Activated B cell treated with CpG ODN at 0.5 μM for 24 hours (primary cell): ENCODE data around the gene SPATA9. TPM values are rescaled to one million over a fixed set of nuclear protein-coding genes. Genes with fewer than 3 reads are reported as not detected.

Experiments
- ATAC-seq: fragments of 200-7000 bp; cut with Tn5 transposase; one replicate; pipeline ENCODE4 v1.10.0; 2021; ENCODE audit warnings: low read depth, mild to moderate bottlenecking, moderate library complexity
- CTCF ChIA-PET: fragments of 350-600 bp; sonication (Branson Sonifier 250); formaldehyde crosslinking; loops from one replicate; lab custom pipeline; 2021; ENCODE audit warnings: antibody characterized with exemption; lab: Charles Lee
- POLR2A ChIA-PET: fragments of 350-600 bp; sonication (Branson Sonifier 250); formaldehyde crosslinking; loops from one replicate; lab custom pipeline; 2021; ENCODE audit warnings: antibody characterized with exemption; lab: Charles Lee
- DNase-seq: peaks from one replicate; pipeline ENCODE4 v3.0.0; 2022
- H3K27ac Mint-ChIP-seq: one replicate; pipeline ENCODE4 v1.8.0; 2020; ENCODE audit warnings: mixed read lengths
- H3K27me3 Mint-ChIP-seq: one replicate; pipeline ENCODE4 v1.8.0; 2021; ENCODE audit warnings: mixed read lengths
- H3K36me3 Mint-ChIP-seq: one replicate; pipeline ENCODE4 v1.8.0; 2021; ENCODE audit warnings: low read depth, mixed read lengths
- H3K4me1 Mint-ChIP-seq: one replicate; pipeline ENCODE4 v1.8.0; 2021; ENCODE audit warnings: mixed read lengths
- H3K4me3 Mint-ChIP-seq: one replicate; pipeline ENCODE4 v1.8.0; 2020; ENCODE audit warnings: mild to moderate bottlenecking, mixed read lengths
- H3K9me3 Mint-ChIP-seq: one replicate; pipeline ENCODE4 v1.8.0; 2020; ENCODE audit warnings: mixed read lengths
- CTCF ChIP-seq: fragments of 200-600 bp; IDR thresholded peaks from one replicate; pipeline ENCODE4 v1.8.0; 2022; ENCODE audit warnings: antibody characterized with exemption, mild to moderate bottlenecking
- intact Hi-C: fragments of 100-400 bp; cut with micrococcal nuclease; formaldehyde crosslinking; loops from one replicate; pipeline ENCODE4 v1.15.1; 2024
- total RNA-seq: library from RNA; stranded (reverse); gene quantifications from 2 replicates; pipeline ENCODE4 v1.2.3, GENCODE V29; 2022

Gene SPATA9
- total RNA-seq, 1 donor from 2014 or later = not detected

DNA sequence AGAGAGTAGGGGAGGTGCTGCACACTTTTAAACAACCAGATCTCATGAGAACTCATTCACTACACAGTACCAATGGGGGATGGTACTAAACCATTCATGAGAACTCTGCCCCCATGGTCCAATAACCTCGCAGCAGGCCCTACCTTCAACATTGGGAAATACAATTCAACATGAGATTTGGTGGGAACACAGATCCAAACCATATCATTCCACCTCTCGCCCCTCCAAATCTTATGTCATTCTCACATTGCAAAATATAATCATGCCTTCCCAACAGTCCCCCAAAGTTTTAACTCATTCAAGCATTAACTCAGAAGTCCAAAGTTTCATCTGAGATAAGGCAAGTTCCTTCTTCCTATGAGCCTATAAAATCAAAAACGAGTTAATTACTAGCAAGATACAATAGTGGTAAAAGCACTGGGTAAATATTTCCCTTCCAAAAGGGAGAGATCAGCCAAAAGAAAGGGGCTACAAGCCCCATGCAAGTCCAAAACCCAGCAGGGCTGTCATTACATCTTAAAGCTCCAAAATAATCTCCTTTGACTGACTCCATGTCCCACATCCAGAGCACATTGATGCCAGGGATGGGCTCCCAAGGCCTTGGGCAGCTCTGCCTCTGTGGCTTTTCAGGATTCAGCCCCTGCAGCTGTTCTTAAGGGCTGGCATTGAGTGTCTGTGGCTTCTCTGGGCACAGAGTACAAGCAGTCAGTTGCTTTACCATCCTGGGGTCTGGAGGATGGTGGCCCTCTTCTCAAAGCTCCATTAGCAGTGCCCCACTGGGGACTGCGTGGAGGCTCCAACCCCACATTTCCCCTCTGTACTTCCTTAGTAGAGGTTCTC lies 54.6 kb downstream of the SPATA9 start:
- no peaks in the 10 kb centered on the region for H3K27me3 Mint-ChIP-seq
- peaks cover 11% of the 10 kb centered on the region for H3K9me3 Mint-ChIP-seq
- ChIA-PET POLR2A (no interaction called here), CTCF (no interaction called here)
- intact Hi-C loops = no loop called here
- DNase-seq = no peak
- no peak overlapping the region for H3K27ac Mint-ChIP-seq
- peaks cover 10% of the 10 kb centered on the region for H3K4me1 Mint-ChIP-seq
- no peak for TF ChIP-seq CTCF
- H3K4me3 Mint-ChIP-seq = no peak overlapping the region
- H3K36me3 Mint-ChIP-seq = no peaks in the 10 kb centered on the region
- ATAC-seq = no peak

- Mint-ChIP-seq H3K9me3 (peaks cover 2% of the 10 kb centered on the region), H3K4me3 (no peak overlapping the region), H3K27me3 (no peaks in the 10 kb centered on the region), H3K27ac (no peak overlapping the region), H3K4me1 (peaks cover 14% of the 10 kb centered on the region), H3K36me3 (no peaks in the 10 kb centered on the region)
- CTCF ChIA-PET = no interaction called here
- DNase-seq (no peak), ATAC-seq (no peak)
- POLR2A ChIA-PET = no interaction called here
- TF ChIP-seq CTCF = no peak
- intact Hi-C loops = no loop called here
Observed at GRCh38 chr5:95626701-95627100, 56.1 kb downstream of the SPATA9 start.

- Mint-ChIP-seq H3K27ac (no peak overlapping the region), H3K36me3 (no peaks in the 10 kb centered on the region), H3K9me3 (no peaks in the 10 kb centered on the region), H3K4me3 (no peak overlapping the region), H3K27me3 (no peaks in the 10 kb centered on the region), H3K4me1 (peaks cover 21% of the 10 kb centered on the region)
- ATAC-seq = no peak
- intact Hi-C loops = no loop called here
- ChIA-PET POLR2A (interaction anchor here (2.5 kb wide), 1 partner anchor 7 kb away, joined by 8 read pairs; no protein-coding TSS in a partner anchor), CTCF (no interaction called here)
- no peak for TF ChIP-seq CTCF
- no peak for DNase-seq
Observed at GRCh38 chr5:95624368-95624767, 58.4 kb downstream of the SPATA9 start.

- Mint-ChIP-seq H3K36me3 (no peaks in the 10 kb centered on the region), H3K4me3 (no peak overlapping the region), H3K27me3 (no peaks in the 10 kb centered on the region), H3K9me3 (no peaks in the 10 kb centered on the region), H3K4me1 (peaks cover 24% of the 10 kb centered on the region), H3K27ac (no peak overlapping the region)
- DNase-seq (no peak), ATAC-seq (no peak)
- ChIA-PET POLR2A (interaction anchor here (2.5 to 2.6 kb wide), 2 partner anchors 8 to 23 kb away, joined by 8 to 20 read pairs; partner anchors contain the start of gene RFESD), CTCF (interaction anchor here (0.6 kb wide), 1 partner anchor 161 kb away, joined by 3 read pairs; no protein-coding TSS in a partner anchor)
- intact Hi-C loops = no loop called here
- no peak for TF ChIP-seq CTCF
Observed at GRCh38 chr5:95623706-95624105, 59.1 kb downstream of the SPATA9 start.
